T-helper 2 cell treated with Interferon-gamma antibody and Interleukin-4, amounts not matched to agents 100 ng/mL and 5 ng/mL, for 36 hours (primary cell): Measurements from ENCODE around the gene UNC93A. TPM values are rescaled to one million over a fixed set of nuclear protein-coding genes. Genes with fewer than 3 reads are reported as not detected.
"Not testable (repeated sequence)": the region's sequence is repeated elsewhere in the genome, so short reads cannot be mapped to it uniquely, and the experiment has no call there.

Experiments
- intact Hi-C: fragments of 100-400 bp; cut with micrococcal nuclease; formaldehyde crosslinking; loops from one replicate; pipeline ENCODE4 v1.15.1; 2023
- total RNA-seq: library from RNA; stranded (reverse); gene quantifications from 2 replicates; pipeline ENCODE4 v1.2.3, GENCODE V29; 2022

UNC93A gene
- not detected in 2 replicates for total RNA-seq

DNA sequence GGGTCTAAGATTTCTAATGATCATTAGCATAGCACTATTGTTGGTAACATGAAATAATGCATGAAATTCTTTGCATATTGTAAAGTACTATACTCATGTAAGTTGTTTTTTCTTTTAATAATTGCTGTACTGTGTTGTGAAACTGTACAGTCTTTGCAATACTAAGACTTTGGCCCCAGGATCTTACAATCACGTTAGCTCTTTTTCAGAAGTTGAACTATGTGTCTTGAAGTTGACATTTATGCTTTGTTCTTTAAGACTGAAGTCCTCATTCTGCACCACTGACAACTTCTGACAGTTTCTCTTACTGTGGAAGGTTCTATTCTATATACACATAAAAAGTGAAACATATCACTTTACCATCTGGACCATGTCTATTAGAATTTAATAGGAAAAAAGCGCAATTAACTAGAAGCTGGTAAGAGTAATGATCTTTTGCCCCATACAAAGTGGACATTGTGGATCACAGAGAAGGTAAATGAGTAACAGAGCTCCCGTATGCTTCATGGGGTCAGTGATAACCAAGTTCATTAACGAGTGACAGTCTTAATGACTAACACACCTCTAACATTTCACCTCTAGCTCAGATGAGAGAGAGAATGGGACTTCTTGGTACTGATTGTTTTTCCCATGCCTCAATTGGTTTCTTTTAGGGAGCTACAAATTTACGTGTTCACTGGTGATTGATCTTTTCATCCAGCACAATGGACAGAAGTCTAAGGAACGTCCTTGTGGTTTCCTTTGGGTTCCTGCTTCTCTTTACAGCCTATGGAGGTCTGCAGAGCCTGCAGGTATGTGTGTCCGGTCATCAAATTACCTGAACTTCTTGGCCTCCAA, at the start of gene UNC93A:
TSS of gene UNC93A (plus strand) at position 530 of the 837 bp plus-strand sequence. CDS start at position 705, 175 bp downstream.
- intact Hi-C loops = no loop called here

DNA sequence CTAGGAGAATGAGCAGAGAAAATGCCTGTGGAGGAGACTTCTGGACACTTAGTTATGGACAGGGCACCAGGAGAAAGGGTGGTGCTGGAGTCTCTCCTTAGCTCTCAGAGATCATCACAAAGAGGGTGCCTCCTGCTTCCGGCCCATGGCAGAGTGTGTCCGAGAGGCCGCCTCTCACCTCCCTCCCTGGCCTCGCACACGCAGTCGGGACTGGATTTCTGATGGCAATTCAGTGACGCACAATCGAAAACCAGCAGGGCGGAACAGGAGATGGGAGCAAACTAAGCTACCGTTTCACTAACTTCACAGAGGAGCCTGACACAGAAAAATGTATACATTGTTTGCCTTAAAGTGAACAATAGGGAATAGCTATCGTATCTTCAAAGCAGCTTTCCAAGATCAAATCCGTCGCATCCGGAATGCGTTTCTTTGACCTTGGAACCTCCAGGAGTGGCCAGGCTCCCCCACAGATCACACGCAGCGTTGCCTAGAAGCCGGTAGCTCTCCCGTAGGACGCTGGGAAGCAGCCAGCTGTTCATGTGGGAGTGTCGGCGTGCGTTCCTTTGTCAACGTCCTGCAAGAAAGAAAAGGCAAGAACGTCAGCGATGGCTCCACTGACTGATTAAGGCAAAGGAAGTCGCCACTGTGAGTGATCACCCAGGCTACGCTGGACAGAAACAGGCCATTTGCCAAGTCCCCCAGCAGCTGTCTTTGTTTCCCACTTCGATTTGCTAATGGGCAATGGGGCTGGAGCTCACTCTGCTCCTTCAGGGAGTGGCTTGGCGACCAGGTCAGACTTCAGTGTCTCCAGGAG, 49.6 kb upstream of the UNC93A start:
- intact Hi-C loops = not testable (repeated sequence)

- intact Hi-C loops = not testable (repeated sequence)
Measured at GRCh38 chr6:167242135-167242506, 49.0 kb upstream of the UNC93A start.

DNA sequence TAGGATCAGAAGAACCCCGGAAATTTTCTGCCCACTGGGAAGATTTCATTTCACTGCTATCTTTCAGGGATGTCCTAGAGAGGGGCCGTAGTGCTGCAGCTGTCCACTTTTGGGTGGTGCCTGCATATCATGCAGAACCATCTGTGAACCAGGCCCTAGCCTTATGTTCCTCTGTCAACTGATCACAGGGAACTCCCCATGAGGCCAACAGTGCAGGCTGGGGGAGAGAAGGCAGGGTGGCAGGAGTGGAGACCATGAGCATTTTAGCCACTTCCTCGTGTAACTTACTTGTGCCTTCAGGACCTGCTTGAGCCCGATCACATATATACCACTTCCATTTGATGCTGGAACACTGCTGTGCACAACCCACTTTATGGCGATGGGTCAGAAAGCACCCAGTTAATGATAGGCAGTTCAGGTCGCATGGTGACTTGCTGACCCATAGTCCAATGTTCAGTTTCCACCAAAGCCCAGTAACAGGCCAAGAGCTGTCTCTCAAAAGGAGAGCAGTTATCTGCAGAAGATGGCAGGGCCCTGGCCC, 48.5 kb upstream of the UNC93A start:
- intact Hi-C loops = not testable (repeated sequence)

- intact Hi-C loops = no loop called here
Measured at GRCh38 chr6:167244064-167244960, 46.8 kb upstream of the UNC93A start.

GRCh38 chr6:167244991-167245390, 46.1 kb upstream of the UNC93A start:
- intact Hi-C loops = no loop called here

- intact Hi-C loops = no loop called here
Measured at GRCh38 chr6:167245591-167245990, 45.5 kb upstream of the UNC93A start.

- intact Hi-C loops = no loop called here
Measured at GRCh38 chr6:167247814-167248595, 43.1 kb upstream of the UNC93A start.

DNA sequence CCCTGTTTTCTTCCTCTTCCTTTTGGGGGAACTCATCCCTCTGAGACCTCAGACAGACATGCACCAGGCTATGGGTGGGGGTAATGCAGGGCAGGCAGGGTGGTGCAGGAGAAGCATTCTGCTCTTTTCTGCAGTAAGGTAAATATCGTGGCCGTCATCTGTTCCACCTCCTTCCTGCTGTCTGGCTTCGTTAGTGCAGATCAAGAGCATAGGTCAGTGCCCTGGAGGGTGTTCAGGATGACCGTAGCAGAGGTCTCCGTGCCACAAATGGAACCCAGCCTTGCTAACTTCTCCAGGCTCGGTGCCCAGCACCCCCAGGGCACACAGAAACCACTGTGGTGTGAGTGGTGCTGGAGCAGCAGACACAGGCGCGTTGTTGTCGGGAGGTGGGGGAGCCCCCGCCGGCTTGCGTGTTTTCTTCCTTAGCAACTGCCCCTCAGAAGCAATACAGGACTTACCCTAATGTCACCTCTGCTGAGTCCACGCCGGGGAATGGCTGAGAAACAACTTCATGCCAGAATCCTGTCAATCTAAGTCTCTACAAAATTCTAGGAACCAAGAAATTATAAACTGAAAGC, 42.1 kb upstream of the UNC93A start:
- intact Hi-C loops = not testable (repeated sequence)

- intact Hi-C loops = no loop called here
Measured at GRCh38 chr6:167252271-167252670, 38.8 kb upstream of the UNC93A start.

GRCh38 chr6:167255918-167256553, 35.1 kb upstream of the UNC93A start:
- intact Hi-C loops = no loop called here

GRCh38 chr6:167258646-167259045, 32.5 kb upstream of the UNC93A start:
- intact Hi-C loops = no loop called here

DNA sequence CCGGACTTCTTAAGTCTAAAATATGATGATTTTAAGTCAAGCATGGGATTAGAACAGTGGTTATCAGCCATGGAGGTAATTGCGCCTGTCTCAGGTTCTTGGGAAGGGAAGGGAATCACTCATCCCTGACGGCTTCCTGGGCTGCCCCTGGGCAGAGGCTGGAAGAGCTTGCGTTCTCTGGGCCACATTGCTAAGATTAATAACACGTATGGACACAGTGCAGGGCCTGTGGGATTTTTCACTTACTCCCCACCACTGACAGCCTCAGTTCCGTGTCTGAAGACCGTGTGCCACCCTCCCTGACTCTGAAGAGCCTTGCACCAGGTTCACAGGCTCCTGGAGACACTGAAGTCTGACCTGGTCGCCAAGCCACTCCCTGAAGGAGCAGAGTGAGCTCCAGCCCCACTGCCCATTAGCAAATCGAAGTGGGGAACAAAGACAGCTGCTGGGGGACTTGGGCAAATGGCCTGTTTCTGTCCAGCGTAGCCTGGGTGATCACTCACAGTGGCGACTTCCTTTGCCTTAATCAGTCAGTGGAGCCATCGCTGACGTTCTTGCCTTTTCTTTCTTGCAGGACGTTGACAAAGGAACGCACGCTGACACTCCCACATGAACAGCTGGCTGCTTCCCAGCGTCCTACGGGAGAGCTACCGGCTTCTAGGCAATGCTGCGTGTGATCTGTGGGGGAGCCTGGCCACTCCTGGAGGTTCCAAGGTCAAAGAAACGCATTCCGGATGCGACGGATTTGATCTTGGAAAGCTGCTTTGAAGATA, 24.9 kb upstream of the UNC93A start:
- intact Hi-C loops = not testable (repeated sequence)

GRCh38 chr6:167266830-167267555, 24.1 kb upstream of the UNC93A start:
- intact Hi-C loops = no loop called here

DNA sequence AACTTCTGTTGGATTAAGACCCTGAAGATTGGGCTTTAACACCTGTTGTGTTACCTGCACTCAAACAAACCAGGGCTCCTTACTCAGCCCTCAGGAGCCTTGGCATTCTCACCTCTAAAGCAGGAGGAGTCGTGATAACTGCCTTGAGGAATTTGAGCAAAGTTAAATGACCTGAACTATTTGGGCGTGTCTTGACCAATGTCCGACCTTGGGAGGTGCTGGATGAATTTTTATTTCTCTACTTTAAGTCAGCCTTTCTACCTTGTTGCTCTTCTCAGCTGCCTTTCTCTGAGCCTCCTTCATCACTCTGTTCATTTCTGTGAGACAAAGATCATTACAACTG, 23.6 kb upstream of the UNC93A start:
- intact Hi-C loops = not testable (repeated sequence)

DNA sequence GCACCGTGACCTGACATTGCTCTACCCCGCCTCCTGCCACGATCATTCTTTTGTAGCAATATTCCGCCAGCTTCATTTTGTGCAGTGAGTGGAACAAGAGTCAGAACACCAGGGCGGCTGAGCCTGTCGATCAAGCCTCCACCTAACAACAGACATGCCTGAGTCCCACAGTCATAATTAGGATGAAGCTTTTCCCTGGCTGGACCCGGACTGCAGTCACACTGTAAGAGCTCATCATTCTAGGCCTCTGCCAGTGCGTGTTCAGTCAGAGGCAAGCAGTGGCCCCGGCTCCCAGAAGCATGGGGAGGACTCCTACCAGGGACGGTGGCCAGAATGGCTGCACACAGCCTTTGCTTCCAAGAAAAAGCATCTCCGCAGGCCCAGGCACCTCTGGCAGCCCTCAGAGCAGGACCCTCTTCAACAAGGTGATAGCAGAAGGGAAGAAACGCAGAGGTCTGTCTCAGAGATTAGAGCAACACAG, 23.2 kb upstream of the UNC93A start:
- intact Hi-C loops = no loop called here

DNA sequence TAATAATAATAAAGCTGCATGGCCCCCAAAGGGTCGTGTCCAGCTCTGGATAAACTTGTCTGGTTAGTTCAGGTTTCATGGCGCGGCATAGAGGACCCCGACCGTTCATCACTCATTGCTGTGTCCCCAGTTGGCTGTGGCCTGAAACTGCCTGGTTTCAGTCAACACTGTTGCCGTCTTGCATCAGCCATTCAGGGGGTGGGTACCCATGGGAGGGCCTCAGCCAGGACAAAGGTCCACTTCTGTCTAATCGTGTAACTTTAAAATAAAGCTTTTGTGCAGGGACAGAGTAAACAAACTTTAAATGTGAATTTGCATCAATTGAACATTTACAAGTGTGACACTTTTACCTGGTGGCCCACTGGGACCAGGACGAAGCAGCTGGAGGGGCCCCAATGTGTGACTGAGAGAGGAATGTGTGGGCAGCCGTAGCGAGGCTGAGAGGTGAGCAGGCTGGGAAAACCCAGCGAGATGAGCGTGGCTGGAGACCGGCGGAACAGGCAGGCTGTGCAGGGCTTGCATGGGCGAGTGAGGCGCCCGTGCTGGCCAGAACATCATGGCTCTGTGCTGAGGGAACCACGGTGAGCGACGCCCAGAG, 22.3 kb upstream of the UNC93A start:
- intact Hi-C loops = no loop called here
